Endothelial cell of umbilical vein (primary cell): Measurements from ENCODE around the gene NLRP3. TPM values are rescaled to one million over a fixed set of nuclear protein-coding genes. Genes with fewer than 3 reads are reported as not detected.

Experiments
- BruUV-seq: library from RNA; stranded (reverse); fragments of 400-500 nt; replicated peaks from 2 replicates; lab custom pipeline; 2021; lab: Mats Ljungman, UMichigan
- CTCF ChIA-PET: fragments of 300-600, 350-600 bp; sonication (Branson Sonifier 250); formaldehyde crosslinking; loops from one replicate; lab custom pipeline; 2021; ENCODE audit warnings: antibody characterized with exemption, inconsistent platforms; lab: Charles Lee
- POLR2A ChIA-PET: fragments of 300-600, 350-600 bp; sonication (Branson Sonifier 250); formaldehyde crosslinking; loops from one replicate; lab custom pipeline; 2021; ENCODE audit warnings: antibody characterized with exemption, inconsistent platforms; lab: Charles Lee
- DNase-seq: peaks from one replicate; pipeline ENCODE4 v3.0.0-alpha.2; 2011; ENCODE audit warnings: low read depth, low spot score
- FAIRE-seq: peaks from 2 replicates; lab custom pipeline; 2011; peaks lifted over from hg19 to GRCh38; lab: Jason Lieb, UNC
- H2AFZ ChIP-seq: 2 replicates; pipeline ENCODE4 v1.6.0; 2012; ENCODE audit warnings: low read depth, low read length, control low read depth, inconsistent platforms
- H3K27ac ChIP-seq: 2 replicates; pipeline ENCODE4 v1.5.1; 2011; ENCODE audit warnings: low read depth, mild to moderate bottlenecking, control low read depth, low read length, moderate library complexity; ENCODE audit not compliant: insufficient read depth
- H3K27me3 ChIP-seq, 2 experiments: 2 replicates each; pipeline versions ENCODE4 v1.6.0 to v1.6.1; 2011; ENCODE audit warnings: low read length in 2 of 2, mixed read lengths in 1 of 2; ENCODE audit not compliant: control insufficient read depth in 2 of 2, insufficient read depth in 2 of 2
- H3K36me3 ChIP-seq, 2 experiments: 2 replicates in 1 of 2; 3 replicates in 1 of 2; pipeline ENCODE4 v1.5.1; 2011; ENCODE audit warnings: low read length in 2 of 2, mild to moderate bottlenecking in 1 of 2, moderate library complexity in 1 of 2; ENCODE audit not compliant: control insufficient read depth in 2 of 2, insufficient read depth in 2 of 2; ENCODE audit errors: extremely low read depth in 1 of 2
- H3K4me1 ChIP-seq: 3 replicates; pipeline ENCODE4 v1.5.1; 2011; ENCODE audit warnings: mild to moderate bottlenecking, low read length; ENCODE audit not compliant: control insufficient read depth, insufficient read depth; ENCODE audit errors: extremely low read depth
- H3K4me2 ChIP-seq: 2 replicates; pipeline ENCODE4 v1.6.1; 2011; ENCODE audit warnings: low read length, control low read depth, mixed read lengths; ENCODE audit not compliant: insufficient read depth
- H3K4me3 ChIP-seq, 3 experiments: fragments of 200-600 bp in 1 of 3; sonication (generic), shearing (Covaris generic) in 1 of 3; replicated peaks in 1 of 3; 2 replicates each; pipeline ENCODE4 v1.5.1; 2011 to 2016; ENCODE audit warnings: control low read depth in 3 of 3, low read length in 3 of 3, mild to moderate bottlenecking in 2 of 3, inconsistent platforms in 1 of 3, low read depth in 1 of 3, moderate library complexity in 1 of 3; ENCODE audit not compliant: insufficient read depth in 1 of 3
- H3K79me2 ChIP-seq: 2 replicates; pipeline ENCODE4 v1.6.0; 2012; ENCODE audit warnings: low read length, inconsistent platforms; ENCODE audit not compliant: control insufficient read depth, insufficient read depth
- H3K9ac ChIP-seq: replicated peaks from 2 replicates; pipeline ENCODE3; 2011; ENCODE audit warnings: low read length, control low read depth; ENCODE audit not compliant: insufficient read depth; ENCODE audit errors: extremely low read depth
- H3K9me1 ChIP-seq: replicated peaks from 3 replicates; pipeline ENCODE4 v1.6.0; 2011; ENCODE audit warnings: mild to moderate bottlenecking, low read length; ENCODE audit not compliant: control insufficient read depth, insufficient read depth; ENCODE audit errors: extremely low read depth
- H3K9me3 ChIP-seq: replicated peaks from 2 replicates; pipeline ENCODE4 v1.5.1; 2012; ENCODE audit warnings: low read length, inconsistent platforms; ENCODE audit not compliant: control insufficient read depth, insufficient read depth
- H4K20me1 ChIP-seq: replicated peaks from 2 replicates; pipeline ENCODE3; 2011; ENCODE audit warnings: mild to moderate bottlenecking, low read length; ENCODE audit not compliant: control insufficient read depth, insufficient read depth; ENCODE audit errors: extremely low read depth
- EZH2 ChIP-seq: IDR thresholded peaks from 2 replicates; pipeline ENCODE4 v1.6.1; 2012; ENCODE audit warnings: borderline replicate concordance, low read depth, mild to moderate bottlenecking, moderate library complexity, low read length, inconsistent platforms; ENCODE audit not compliant: severe bottlenecking
- FOS ChIP-seq: IDR thresholded peaks from 2 replicates; pipeline ENCODE4 v1.6.1; 2011; ENCODE audit warnings: mild to moderate bottlenecking, low read length, moderate library complexity, borderline replicate concordance; ENCODE audit not compliant: insufficient read depth
- GATA2 ChIP-seq: IDR thresholded peaks from 2 replicates; pipeline ENCODE4 v1.7.0; 2011; ENCODE audit warnings: low read depth, mild to moderate bottlenecking, moderate library complexity, mixed read lengths, low read length; ENCODE audit not compliant: insufficient read length, insufficient read depth
- JUN ChIP-seq: IDR thresholded peaks from 2 replicates; pipeline ENCODE4 v1.6.1; 2011; ENCODE audit warnings: borderline replicate concordance, low read depth; ENCODE audit not compliant: insufficient read length, insufficient read depth
- MAX ChIP-seq: IDR thresholded peaks from 2 replicates; pipeline ENCODE4 v1.6.1; 2011; ENCODE audit not compliant: insufficient read depth, insufficient read length
- MYC ChIP-seq: IDR thresholded peaks from one replicate; pipeline ENCODE4 v1.6.1; 2011; ENCODE audit warnings: mild to moderate bottlenecking, low read depth, low read length
- POLR2A ChIP-seq: IDR thresholded peaks from 2 replicates; pipeline ENCODE4 v1.6.1; 2012; ENCODE audit warnings: low read depth, mild to moderate bottlenecking, control low read depth, low read length
- POLR2AphosphoS5 ChIP-seq: IDR thresholded peaks from 2 replicates; pipeline ENCODE4 v1.6.1; 2012; ENCODE audit warnings: low read depth, mild to moderate bottlenecking, control low read depth, low read length, moderate library complexity; ENCODE audit not compliant: insufficient read depth
- dilution Hi-C: fragments of 300-500 bp; cut with MboI; formaldehyde crosslinking; loops from one replicate; pipeline ENCODE4 v1.15.0; 2019; ENCODE audit warnings: low sequenced_read_pairs; ENCODE audit not compliant: extremely low pct_ligation_motif_present
- intact Hi-C: fragments of 100-400 bp; cut with micrococcal nuclease; formaldehyde crosslinking; loops from one replicate; pipeline ENCODE4 v1.10.0; 2022
- polyA plus RNA-seq, 4 experiments: library from polyadenylated mRNA; depleted of rRNA in 3 of 4; stranded (reverse) in 3 of 4; unstranded in 1 of 4; fragments of >200 nt; gene quantifications; 2 replicates each; pipeline versions ENCODE4 v1.2.1 to v1.2.3, GENCODE V29; 2011 to 2012; ENCODE audit warnings: missing spikeins in 1 of 4
- total RNA-seq: library from RNA; stranded (reverse); gene quantifications from 2 replicates; pipeline ENCODE4 v1.2.3, GENCODE V29; 2021
- TF ChIP-seq, protein P1 (sequence below), 2 donors: IDR thresholded peaks; 1 replicate in 1 of 2; 2 replicates in 1 of 2; pipeline ENCODE4 v1.5.1; 2011; ENCODE audit warnings: low read length in 2 of 2, mild to moderate bottlenecking in 2 of 2, moderate library complexity in 2 of 2, control low read depth in 1 of 2, inconsistent platforms in 1 of 2, low read depth in 1 of 2; ENCODE audit not compliant: insufficient read depth in 1 of 2; ENCODE audit errors: extremely low read depth in 1 of 2

The NLRP3 gene
- total and polyA plus RNA-seq, 2 donors (not counting 3 experiments of a cell fraction or from before 2014, with no cell fraction given), result 0.24 to 0.29 TPM

DNA sequence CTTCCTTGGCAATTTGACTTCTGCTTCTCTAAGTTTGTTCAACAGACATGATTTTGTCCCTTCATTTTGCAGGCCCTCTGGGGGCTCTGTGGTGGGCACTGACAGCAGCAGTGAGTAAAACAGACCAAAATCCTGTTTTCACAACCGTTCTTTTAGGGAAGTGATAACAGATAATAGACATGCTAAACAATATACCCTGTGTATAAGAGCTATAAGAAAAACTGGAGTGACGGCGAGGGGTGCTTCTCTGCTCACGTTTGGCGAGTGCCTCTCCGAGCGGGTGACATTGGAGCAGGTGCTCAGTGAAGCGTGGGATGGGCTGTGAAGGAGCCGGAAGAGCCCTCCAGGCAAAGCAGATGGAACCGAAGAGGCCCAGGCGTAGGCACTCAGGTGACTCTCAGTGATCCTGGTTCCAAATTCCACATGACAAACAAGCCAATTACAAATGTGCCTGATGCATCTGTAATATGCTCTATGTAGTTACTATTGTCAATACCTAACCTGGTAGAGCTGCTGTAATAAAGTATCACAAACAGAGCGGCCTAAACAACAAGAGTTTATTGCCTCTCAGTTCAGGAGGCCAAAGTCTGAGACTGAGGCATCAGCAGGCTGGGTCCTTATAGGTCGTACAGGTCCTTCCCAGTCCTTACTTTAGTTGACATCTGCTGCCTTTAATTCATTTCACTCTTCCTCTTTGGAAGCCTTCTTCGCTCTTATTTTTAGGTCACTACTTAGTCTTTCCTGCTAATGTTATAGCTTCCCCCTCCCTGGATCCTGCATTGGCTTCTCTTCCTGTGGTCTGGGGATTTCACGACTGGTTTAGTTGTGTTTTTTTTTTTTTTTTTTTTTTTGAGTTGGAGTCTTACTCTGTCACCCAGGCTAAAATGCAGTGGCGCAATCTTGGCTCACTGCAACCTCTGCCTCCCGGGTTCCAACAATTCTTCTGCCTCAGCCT lies 21.9 kb downstream of the NLRP3 start:
- FAIRE-seq, result no peak
- intact Hi-C loops (no loop called here), dilution Hi-C loops (no loop called here)
- Histone ChIP-seq H3K36me3 (no peaks in the 10 kb centered on the region), H3K27ac (no peak overlapping the region), H3K9ac (no peak overlapping the region), H2AFZ (no peak overlapping the region), H3K79me2 (no peaks in the 10 kb centered on the region), H4K20me1 (no peaks in the 10 kb centered on the region), H3K9me3 (no peaks in the 10 kb centered on the region), H3K4me2 (no peak overlapping the region), H3K9me1 (no peaks in the 10 kb centered on the region), H3K27me3 (no peaks in the 10 kb centered on the region), H3K4me3 (no peak overlapping the region), H3K4me1 (no peaks in the 10 kb centered on the region)
- DNase-seq, result no peak
- BruUV-seq, result no TSS peak
- no peak for TF ChIP-seq POLR2A
- no peak for TF ChIP-seq GATA2
- no peak for TF ChIP-seq FOS
- no peak for TF ChIP-seq MYC
- TF ChIP-seq JUN, result no peak
- no peak for TF ChIP-seq MAX
- TF ChIP-seq EZH2, result no peak
- no peak for TF ChIP-seq POLR2AphosphoS5
- TF ChIP-seq, protein P1, sequence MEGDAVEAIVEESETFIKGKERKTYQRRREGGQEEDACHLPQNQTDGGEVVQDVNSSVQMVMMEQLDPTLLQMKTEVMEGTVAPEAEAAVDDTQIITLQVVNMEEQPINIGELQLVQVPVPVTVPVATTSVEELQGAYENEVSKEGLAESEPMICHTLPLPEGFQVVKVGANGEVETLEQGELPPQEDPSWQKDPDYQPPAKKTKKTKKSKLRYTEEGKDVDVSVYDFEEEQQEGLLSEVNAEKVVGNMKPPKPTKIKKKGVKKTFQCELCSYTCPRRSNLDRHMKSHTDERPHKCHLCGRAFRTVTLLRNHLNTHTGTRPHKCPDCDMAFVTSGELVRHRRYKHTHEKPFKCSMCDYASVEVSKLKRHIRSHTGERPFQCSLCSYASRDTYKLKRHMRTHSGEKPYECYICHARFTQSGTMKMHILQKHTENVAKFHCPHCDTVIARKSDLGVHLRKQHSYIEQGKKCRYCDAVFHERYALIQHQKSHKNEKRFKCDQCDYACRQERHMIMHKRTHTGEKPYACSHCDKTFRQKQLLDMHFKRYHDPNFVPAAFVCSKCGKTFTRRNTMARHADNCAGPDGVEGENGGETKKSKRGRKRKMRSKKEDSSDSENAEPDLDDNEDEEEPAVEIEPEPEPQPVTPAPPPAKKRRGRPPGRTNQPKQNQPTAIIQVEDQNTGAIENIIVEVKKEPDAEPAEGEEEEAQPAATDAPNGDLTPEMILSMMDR (IDR thresholded peaks at IDR 0.05; ENCODE audit: extremely low read depth in 1 of 2, insufficient read depth in 1 of 2, low read depth in 1 of 2, low read length in 2 of 2), result no peak
- POLR2A ChIA-PET, result no interaction called here
- CTCF ChIA-PET, result no interaction called here
